Stimulated activated CD4-positive, alpha-beta T cell treated with anti-CD3 and anti-CD28 coated beads, Interleukin-15, amount 100 ng/mL, for 1 hour (primary cell): Measurements from ENCODE around the gene LRRC28.

Source experiments
- DNase-seq, 2 donors: peaks; one replicate each; pipeline ENCODE4 v3.0.0-alpha.2; 2020; ENCODE audit warnings: low read depth in 1 of 2, low spot score in 1 of 2

The LRRC28 gene

DNA sequence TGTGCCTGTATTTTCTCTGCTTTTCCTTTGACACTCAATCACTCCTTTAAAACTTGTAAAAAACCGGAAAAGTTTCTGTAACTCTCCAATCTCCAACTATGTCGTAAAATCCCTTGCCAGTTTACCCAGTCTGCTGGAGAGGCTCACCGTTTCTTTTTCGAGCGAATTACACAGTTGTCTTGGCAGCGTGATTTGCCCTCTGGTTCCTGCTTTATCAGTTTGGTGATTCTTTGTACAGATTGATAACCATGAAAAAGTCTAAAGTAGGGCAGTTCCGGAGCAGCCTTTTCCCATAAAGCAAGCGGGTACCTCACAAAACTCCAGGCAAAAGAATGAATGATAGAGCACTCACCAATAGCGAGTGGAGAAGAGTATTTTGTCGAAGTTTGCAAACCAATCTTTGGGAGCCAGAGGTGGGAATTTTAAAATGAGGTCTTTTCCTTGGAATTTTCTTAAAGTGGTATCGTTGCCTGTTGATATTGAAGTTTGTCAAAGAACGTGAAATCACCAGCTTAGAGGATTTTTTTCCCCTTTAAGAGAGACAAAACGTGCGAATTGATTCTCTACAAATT, 1.9 kb upstream of the LRRC28 start, which contains the start of gene TTC23:
TTC23 (minus strand) TSS at position 312 of the 572 bp plus-strand sequence. CDS start 20,869 bp downstream, outside the sequence.
- no peak for DNase-seq

- no peak for DNase-seq
Observed at GRCh38 chr15:99250001-99250400, 1.3 kb upstream of the LRRC28 start.

DNA sequence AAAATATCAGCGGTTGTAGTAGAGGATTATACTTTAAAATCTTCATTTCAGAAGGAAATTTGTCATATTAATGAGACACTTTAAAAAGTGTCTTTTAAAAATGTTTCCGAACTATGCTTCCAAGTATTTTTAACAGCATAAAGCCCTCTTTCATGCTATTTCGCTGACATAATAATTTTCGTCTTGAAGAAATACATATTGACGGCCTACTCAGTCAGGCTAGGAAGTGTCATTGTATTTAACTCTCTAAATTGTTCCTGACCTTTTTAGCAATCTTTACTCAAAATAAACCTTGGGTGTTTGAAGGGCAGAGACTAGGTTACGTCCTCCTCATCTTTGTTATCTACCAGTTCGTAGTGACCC, 806 bp upstream of the LRRC28 start:
- DNase-seq = no peak

DNA sequence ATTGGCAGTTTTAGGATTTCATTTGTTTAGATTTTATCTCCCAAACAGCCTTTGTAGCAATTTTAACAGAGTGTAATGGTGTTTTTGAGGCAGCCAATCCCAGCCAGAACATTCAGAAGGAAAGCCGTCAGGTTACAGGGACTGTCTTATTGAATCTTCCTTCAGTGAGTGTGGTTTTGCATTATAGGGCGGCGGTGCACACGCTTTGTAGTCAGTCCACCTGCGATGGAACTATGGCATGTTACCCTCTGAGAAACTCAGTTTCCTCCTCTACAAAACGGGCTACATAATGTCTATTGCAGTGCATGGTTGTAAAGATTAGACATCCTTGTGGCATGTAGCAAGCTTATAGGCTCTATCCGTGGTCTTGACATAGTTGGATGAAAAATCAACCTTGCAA, 1.0 kb downstream of the LRRC28 start:
- DNase-seq = no peak

- no peak for DNase-seq
Observed at GRCh38 chr15:99253381-99254090, 2.3 kb downstream of the LRRC28 start.

GRCh38 chr15:99257107-99257750, 5.9 kb downstream of the LRRC28 start:
- no peak for DNase-seq

GRCh38 chr15:99264125-99264524, 12.8 kb downstream of the LRRC28 start:
- DNase-seq = no peak

DNA sequence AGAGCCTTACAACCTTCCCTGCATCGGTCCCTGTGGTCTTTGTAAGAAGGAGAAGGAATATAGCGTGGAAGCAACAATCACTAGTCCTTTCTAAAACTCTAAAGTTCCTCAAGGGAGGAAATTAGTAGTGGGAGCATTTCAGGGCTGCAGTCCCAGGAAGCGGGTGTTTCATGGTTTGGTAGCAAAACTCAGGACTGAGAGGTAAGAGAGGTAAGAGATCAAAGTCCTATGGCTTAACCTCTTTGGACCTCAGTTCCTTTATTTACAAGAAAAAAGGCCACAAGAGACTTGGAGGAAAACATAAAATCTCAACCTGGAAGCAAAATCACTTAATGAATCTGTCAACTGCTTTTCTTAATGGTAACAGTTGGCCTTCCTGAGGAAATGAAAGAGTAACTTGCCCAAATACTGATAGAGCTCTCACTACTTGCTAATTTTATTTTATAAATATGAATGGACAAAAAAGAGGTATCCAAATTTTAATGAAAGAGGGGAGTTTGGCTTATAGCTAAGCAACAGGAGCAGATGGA, 14.3 kb downstream of the LRRC28 start:
- DNase-seq = no peak

GRCh38 chr15:99267957-99268356, 16.7 kb downstream of the LRRC28 start:
- no peak for DNase-seq

DNA sequence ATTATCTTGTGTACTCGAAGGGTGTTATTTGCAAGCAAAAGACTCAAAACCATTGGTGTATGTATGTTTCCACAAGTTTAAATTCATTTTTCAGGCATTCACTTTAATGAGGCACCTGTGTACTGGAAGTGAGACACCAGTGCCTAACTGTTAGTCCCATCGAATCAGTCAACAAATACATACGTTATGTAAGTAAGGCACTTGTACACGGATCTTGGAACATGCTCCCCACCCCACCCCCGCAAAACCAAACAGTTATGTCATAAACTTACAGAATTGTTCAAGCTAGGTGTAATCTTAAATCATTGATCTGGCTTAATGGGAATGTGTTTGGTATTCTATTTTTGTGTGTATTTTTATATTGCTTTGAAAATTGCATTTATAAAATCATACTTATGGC, 17.1 kb downstream of the LRRC28 start:
- no peak for DNase-seq

GRCh38 chr15:99273801-99274200, 22.5 kb downstream of the LRRC28 start:
- no peak for DNase-seq

GRCh38 chr15:99275061-99275460, 23.8 kb downstream of the LRRC28 start:
- no peak for DNase-seq

DNA sequence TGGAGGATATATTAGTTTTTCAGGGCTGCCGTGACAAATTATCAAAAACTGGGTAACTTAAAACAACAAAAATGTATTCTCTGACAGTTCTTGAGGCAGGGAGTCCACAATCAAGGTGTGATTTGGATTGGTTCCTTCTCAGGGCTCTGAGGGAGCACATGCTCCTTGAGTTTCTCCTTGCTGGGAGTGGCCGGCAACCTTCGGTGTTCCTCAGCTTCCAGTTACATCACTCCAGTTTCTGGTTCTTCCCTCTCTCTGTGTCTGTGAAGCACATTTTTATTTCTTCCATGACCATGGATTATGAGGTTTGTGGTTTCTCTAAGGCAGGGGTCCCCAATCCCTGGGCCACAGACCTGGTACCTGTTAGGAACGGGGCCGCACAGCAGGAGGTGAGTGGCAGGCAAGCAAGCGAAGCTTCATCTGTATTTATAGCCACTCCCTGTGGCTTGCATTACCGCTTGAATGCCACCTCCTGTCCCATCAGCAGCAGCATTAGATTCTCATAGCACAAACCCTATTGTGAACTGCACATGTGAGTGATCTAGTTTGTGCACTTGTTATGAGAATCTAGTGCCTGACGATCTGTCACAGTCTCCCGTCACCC, 24.3 kb downstream of the LRRC28 start:
- no peak for DNase-seq

DNA sequence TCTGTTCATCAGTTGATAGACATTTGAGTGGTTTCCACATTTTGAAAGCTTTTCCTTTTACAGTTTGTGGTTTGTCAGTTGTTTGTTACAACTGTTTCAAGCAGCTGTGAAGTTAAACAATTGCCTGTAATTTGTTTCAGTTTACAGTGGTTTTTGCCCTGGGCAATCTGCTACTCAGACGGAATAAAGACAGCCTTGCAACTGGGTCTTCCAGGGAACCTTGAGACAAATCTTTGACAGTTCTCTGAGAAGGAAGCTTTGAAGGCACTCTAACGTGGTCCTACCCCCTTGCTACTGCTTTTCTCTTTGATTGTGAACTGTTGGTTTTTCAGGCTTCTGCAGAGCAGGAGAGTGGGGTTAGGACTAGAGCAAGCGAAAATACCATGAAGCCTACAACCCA, 28.0 kb downstream of the LRRC28 start:
- DNase-seq = no peak

DNA sequence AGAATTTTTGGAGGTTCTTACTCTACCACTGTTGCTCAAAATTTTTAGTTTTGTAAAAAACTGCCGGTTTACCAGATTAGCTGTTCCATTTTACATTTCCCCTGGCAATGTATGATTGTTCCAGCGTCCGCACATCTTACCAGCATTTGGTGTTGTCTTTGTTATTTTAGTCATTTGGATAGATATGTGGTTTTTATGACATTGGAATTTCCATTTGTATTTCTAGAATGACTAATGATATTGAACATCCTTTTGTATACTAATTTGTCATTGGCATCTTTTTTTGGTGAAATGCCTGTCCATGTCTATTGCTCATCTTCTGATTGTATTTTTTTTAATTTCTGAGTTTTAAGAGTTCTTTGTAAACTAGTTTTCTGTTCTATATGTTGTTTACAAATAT, 28.5 kb downstream of the LRRC28 start:
- DNase-seq = no peak

- DNase-seq = no peak
Observed at GRCh38 chr15:99282121-99282520, 30.8 kb downstream of the LRRC28 start.

DNA sequence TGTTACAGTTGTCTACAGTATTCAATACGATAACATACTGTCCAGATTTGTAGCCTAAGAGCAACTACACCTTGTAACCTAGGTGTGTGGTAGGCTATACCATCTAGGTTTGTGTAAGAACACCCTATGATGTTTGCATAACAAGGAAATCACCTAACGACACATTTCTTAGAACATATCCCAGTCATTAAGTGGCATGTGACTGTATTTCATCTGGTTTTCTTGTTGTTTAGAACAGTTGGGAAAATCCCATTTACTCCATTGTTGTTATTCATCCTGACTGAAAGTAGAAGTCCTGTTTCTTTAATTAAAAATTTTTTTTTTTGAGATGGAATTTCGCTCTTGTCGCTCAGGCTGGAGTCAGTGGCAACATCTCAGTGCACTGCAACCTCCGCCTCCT, 31.3 kb downstream of the LRRC28 start:
- no peak for DNase-seq

GRCh38 chr15:99283717-99284116, 32.4 kb downstream of the LRRC28 start:
- no peak for DNase-seq

GRCh38 chr15:99291643-99292042, 40.4 kb downstream of the LRRC28 start:
- no peak for DNase-seq

DNA sequence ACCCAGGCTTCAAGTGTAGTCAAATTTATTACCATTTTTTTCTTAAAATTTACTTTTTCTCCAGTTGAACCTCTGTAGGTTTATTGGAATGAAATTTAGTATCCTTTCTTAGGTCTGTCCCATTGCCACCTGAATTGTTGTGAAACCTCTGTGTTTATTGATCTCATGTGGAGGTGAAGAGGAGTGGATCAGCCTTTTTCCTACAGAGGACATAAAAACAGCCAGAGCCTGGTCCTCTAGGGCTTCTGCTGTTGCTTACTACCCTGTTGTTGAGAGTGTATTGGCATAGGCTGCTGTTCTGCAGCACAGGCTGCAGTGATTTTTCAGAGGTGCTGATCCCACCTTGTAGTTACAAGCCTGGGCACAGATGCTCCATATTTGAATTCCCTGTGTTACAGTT, 44.6 kb downstream of the LRRC28 start:
- no peak for DNase-seq

DNA sequence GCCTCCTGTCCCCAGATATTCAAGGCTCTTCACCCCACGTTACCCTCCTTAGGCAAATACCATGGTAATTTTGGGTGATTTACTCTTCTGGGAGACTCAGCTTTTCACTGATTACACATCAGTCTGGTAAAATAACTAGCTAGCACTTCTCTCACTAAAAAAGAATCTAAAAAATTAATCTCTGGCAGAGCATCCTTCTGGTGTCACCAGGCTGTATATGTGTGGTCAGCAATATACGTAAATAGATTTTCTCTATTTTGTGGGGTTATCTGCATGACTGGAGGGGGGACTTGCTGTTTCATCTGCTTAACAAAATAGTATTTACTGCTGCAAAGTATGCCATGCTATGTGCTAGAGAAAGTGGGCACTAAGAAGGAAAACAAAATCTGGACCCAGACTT, 45.1 kb downstream of the LRRC28 start:
- no peak for DNase-seq

GRCh38 chr15:99303907-99304306, 52.6 kb downstream of the LRRC28 start:
- DNase-seq = no peak
